IPS-11a (cell line): Measurements from ENCODE around the gene TCERG1L.
"Not testable (repeated sequence)": the region's sequence is repeated elsewhere in the genome, so short reads cannot be mapped to it uniquely, and the experiment has no call there.

ENCODE experiments used
- H3K4me3 ChIP-seq: one replicate; pipeline ENCODE4 v1.5.1; 2013; ENCODE audit warnings: low read depth, low read length, control low read depth

The TCERG1L gene

GRCh38 chr10:131250454-131251145 lies 60.9 kb downstream of the TCERG1L start:
- no peak overlapping the region for H3K4me3 ChIP-seq

- no peak overlapping the region for H3K4me3 ChIP-seq
These were observed 61.6 kb downstream of the TCERG1L start for GRCh38 chr10:131249955-131250344.

- no peak overlapping the region for H3K4me3 ChIP-seq
These were observed 62.1 kb downstream of the TCERG1L start for GRCh38 chr10:131249238-131249954.

DNA sequence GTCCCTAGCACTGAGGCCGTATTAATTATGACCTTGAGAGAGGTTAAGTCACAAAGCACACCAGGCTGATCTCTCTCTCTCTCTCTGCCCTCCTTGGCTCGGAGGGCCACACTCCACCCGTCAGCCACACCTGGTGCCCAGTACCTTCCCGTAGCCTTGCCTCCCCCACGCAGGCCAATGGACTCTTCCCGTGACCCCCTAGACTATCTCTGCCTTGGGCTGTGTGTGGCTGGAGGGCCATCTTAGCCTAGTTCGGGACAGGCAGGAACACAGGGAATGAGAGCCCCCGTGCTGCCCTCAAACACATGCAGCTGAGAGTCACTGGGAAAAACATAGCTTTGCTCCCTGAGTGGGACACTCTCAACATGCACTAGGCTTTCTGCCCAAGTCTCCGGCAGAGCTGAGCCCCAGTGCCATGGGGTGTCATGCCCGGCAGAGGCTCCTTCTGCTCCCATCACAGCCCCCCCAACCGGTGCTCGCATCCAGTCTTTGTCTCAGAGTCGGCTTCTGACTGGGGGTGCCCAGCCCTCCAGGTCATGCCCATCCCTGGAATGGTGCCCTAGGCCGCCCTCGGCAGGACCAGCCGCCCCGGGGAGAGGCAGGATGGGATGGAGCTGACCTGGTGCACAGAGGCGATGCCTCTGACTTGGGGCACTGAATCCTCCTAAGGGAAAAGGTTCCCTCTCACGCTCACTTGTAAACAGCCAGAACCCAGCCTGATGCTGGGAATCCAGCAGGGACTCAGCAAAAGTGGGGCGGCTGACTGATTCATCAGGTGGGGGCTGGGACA lies 63.0 kb downstream of the TCERG1L start:
- H3K4me3 ChIP-seq, result no peak overlapping the region

- no peak overlapping the region for H3K4me3 ChIP-seq
These were observed 63.6 kb downstream of the TCERG1L start for GRCh38 chr10:131247873-131248272.

DNA sequence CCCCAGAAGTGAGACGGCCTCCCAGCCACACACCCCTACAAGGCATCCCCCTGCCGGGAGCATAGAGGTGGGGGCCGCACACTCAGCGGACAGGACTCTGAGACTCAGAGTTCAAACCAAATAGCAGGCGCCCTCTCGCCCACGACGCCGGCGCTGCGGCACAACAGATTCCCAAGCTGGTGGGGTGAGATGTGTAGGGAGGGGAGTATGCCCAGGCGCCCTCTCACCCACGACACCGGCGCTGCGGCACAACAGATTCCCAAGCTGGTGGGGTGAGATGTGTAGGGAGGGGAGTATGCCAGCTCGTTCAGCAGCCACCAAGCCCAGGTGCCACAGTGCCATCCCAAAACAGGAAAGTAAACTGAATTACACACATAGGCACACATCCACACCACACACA lies 64.7 kb downstream of the TCERG1L start:
- H3K4me3 ChIP-seq, result no peak overlapping the region

- no peak overlapping the region for H3K4me3 ChIP-seq
These were observed 65.4 kb downstream of the TCERG1L start for GRCh38 chr10:131246089-131246488.

DNA sequence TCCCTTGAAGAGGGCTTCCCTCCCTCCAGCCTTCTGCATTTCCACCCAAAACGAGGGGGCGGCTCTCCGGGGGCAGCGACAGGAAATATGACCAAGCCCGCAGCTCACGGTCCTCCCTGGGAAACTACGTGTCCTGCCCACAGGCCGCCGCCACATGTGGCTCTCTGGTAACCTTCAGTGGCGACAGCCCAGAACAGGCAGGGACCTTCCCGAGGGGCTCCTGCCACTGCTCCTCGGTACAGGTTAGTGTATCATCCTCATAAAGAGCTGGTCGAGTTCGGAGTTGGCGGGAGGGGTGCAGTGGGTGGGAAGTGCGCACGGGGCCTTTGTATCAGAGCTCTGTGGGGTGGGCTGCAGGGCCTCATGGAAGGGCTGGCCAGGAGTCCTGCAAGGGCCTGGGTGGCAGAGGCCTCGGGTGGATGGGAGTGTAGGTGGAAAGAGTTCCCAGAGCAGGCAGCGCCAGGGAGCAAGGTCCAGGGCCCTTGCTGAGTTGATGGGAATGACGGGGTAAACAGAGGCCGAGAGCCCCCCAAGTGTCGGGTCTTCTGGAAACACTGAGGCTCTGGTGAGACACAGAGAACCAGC lies 66.0 kb downstream of the TCERG1L start:
- H3K4me3 ChIP-seq, result no peak overlapping the region

DNA sequence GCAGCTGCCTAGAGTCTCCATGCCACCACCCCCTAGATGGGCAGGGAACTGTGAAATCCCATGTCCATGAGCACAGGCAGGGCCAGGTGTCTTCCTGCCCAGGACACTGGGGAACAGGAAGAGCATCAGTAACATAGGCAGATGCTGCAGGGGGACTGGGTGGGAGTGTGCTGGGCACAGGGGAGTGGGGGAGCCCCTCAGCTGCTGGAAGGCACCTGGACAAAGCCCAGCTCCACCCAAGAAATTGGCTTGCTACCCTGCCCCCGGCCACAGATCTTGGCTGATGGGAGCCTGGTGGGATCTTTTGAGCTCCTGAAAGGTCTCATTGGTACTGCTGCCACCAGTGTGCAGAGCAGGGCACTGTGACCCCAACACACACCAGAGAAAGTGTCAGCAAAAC lies 66.7 kb downstream of the TCERG1L start:
- H3K4me3 ChIP-seq, result no peak overlapping the region

GRCh38 chr10:131243076-131243475 lies 68.4 kb downstream of the TCERG1L start:
- H3K4me3 ChIP-seq, result no peak overlapping the region

DNA sequence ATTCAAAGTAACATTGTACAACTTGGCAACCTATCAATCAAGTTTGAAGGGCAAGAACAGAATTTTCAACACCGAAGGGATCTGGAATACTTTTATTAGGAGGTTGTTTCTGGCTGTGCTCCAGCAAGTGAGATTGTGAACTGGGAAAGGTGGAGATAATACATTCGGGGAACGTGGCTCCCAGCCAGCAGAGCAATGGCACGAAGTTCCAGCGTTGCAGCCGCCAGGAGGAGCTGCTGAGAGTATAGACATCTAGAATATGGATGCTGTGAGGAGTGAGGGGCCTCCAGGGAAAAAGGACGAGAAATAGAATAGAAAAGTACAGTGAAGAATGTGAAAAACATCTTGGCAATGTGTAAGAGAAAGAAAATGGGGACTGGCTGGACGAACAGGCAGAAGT lies 69.5 kb downstream of the TCERG1L start:
- no peak overlapping the region for H3K4me3 ChIP-seq

- no peak overlapping the region for H3K4me3 ChIP-seq
These were observed 70.8 kb downstream of the TCERG1L start for GRCh38 chr10:131240691-131241090.

DNA sequence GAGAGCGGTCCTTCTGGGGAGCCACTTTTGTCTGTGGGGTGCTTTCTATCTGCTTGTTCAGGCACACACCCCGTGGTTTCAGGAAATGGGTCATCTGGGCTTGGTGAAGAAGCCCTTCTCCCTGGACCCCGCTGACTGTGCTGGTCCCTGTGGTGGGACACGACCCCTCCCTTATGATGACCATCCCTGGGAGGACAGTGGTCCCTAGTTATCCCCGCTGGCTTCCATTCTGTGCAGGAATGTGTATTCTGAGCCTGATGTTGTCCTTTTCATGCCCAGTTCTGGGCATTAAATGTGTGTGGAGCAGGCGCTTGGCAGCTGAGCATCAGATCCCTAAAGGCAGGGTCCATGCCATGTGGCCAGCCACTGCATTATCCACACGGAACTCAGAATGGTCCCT lies 71.6 kb downstream of the TCERG1L start:
- H3K4me3 ChIP-seq, result no peak overlapping the region

GRCh38 chr10:131239450-131239849 lies 72.1 kb downstream of the TCERG1L start:
- no peak overlapping the region for H3K4me3 ChIP-seq

GRCh38 chr10:131238669-131239280 lies 72.7 kb downstream of the TCERG1L start:
- H3K4me3 ChIP-seq, result no peak overlapping the region

DNA sequence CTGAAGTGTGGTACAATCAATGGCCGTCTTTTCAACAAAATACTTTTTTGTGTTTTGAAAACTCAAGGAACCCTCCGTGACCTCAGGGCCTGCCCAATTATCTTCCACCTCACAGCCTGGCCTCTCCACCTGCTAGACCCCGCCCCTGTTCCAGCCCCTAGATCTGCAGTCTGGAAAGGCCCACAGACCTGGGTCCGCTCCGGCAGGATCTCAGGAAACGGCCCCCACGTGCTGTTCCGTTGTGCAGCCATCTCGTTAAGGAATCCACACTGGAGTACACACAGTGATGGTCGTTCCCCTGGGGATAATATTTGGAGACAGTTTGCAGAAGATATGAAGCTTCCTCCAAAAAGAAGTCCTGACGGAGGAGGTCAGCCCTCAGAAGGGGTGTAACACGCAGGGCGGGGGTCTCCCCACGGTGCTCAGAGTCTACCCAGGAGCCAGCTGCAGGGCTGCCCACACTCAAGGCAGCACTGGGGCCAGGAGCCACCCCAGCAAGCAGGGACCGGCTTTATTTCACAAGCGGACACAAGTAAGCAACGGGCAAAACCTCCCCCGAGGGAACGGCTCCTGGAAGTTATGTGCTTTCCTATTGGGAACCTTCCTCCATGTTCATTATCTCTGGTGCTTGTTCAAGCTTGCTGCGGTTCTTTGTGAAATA lies 73.4 kb downstream of the TCERG1L start:
- no peak overlapping the region for H3K4me3 ChIP-seq

DNA sequence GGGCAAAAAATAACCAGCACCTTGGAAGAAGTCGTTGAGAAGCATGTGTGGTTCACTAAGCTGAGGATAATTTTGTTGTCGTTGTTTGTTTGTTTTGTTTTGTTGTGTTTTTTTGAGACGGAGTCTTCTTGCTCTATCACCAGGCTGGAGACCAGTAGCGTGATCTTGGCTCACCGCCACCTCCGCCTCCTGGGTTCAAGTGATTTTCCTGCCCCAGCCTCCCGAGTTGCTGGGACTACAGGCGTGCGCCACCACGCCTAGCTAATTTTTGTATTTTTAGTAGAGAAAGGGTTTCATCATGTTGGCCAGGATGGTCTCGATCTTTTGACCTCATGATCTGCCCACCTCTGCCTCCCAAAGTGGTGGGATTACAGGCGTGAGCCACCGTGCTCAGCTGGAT lies 76.9 kb downstream of the TCERG1L start:
- not testable (repeated sequence) for H3K4me3 ChIP-seq

DNA sequence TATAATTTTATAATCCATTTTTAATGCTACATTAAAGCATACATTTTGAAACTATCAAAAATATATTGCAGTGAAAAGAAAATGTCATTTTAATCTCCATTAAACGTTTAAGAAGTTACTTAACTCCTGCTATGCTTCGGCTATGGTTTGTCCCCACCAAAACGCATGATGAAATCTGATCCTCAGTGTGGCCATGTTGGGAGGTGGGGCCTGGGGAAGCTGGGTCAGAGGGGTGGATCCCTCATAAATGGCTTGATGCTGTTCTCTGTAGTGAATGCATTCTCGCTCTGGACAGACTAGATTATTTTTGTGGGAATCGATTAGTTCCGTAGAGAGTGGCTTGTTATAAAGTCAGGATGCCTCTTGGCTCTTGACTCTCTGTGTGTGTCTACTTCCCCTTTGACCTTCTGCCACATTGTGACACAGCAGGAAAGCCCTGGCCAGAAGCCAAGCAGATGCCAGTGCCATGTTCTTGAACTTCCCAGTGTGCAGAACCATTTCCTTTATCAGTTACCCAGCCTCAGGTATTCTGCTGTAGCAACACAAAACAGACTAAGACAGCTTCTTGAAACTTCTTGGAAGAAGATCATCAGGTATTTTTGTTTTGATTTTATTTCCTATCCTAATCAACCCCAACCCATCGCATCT lies 77.8 kb downstream of the TCERG1L start:
- no peak overlapping the region for H3K4me3 ChIP-seq

- no peak overlapping the region for H3K4me3 ChIP-seq
These were observed 79.5 kb downstream of the TCERG1L start for GRCh38 chr10:131231965-131232541.
